NB4 (cell line): ENCODE measurements around the gene PTPRD.

Source experiments
- DNase-seq: peaks from one replicate; pipeline ENCODE4 v3.0.0; 2010; ENCODE audit warnings: low read depth
- H3K4me3 ChIP-seq: one replicate; pipeline ENCODE4 v1.5.1; 2011; ENCODE audit warnings: mild to moderate bottlenecking, low read depth, low read length, moderate library complexity
- CTCF ChIP-seq: IDR thresholded peaks from one replicate; pipeline ENCODE4 v1.5.1; 2012; ENCODE audit warnings: low read depth, low read length
- MAX ChIP-seq: IDR thresholded peaks from 2 replicates; pipeline ENCODE4 v1.6.1; 2011; ENCODE audit warnings: low read depth, low read length
- MYC ChIP-seq: IDR thresholded peaks from 2 replicates; pipeline ENCODE4 v1.6.1; 2011; ENCODE audit warnings: low read depth, low read length
- POLR2A ChIP-seq: IDR thresholded peaks from 2 replicates; pipeline ENCODE4 v1.6.1; 2011; ENCODE audit warnings: mild to moderate bottlenecking; ENCODE audit not compliant: insufficient read length; ENCODE audit errors: extremely low read depth

The PTPRD gene

GRCh38 chr9:8622871-8623270 lies 1989.9 kb downstream of the PTPRD start:
- TF ChIP-seq MAX (no peak), POLR2A (no peak), MYC (no peak), CTCF (no peak)
- no peak overlapping the region for H3K4me3 ChIP-seq
- no peak for DNase-seq

GRCh38 chr9:8622222-8622802 lies 1990.5 kb downstream of the PTPRD start:
- H3K4me3 ChIP-seq: no peak overlapping the region
- no peak for DNase-seq
- TF ChIP-seq MAX (no peak), CTCF (no peak), MYC (no peak), POLR2A (no peak)

GRCh38 chr9:8621416-8621815 lies 1991.4 kb downstream of the PTPRD start:
- no peak overlapping the region for H3K4me3 ChIP-seq
- TF ChIP-seq CTCF: no peak
- no peak for TF ChIP-seq MAX
- no peak for TF ChIP-seq MYC
- no peak for TF ChIP-seq POLR2A
- no peak for DNase-seq

- no peak for DNase-seq
- TF ChIP-seq CTCF (no peak), MAX (no peak), MYC (no peak), POLR2A (no peak)
- no peak overlapping the region for H3K4me3 ChIP-seq
Observed at GRCh38 chr9:8616414-8616813, 1996.4 kb downstream of the PTPRD start.

- DNase-seq: no peak
- TF ChIP-seq CTCF (no peak), MYC (no peak), MAX (no peak), POLR2A (no peak)
- no peak overlapping the region for H3K4me3 ChIP-seq
Observed at GRCh38 chr9:8614926-8615440, 1997.8 kb downstream of the PTPRD start.
